T follicular helper cell (primary cell): ENCODE measurements around the gene KCNRG.
"Not testable (repeated sequence)": the region's sequence is repeated elsewhere in the genome, so short reads cannot be mapped to it uniquely, and the experiment has no call there.

ENCODE experiments used
- DNase-seq: peaks from one replicate; pipeline ENCODE4 v3.0.0-alpha.2; 2020; ENCODE audit warnings: low read depth
- total RNA-seq, 2 experiments: gene quantifications; one replicate each; lab custom pipeline; 2026; lab: John Stamatoyannopoulos, UW

KCNRG gene, protein sequence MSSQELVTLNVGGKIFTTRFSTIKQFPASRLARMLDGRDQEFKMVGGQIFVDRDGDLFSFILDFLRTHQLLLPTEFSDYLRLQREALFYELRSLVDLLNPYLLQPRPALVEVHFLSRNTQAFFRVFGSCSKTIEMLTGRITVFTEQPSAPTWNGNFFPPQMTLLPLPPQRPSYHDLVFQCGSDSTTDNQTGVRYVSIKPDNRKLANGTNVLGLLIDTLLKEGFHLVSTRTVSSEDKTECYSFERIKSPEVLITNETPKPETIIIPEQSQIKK
- 0.09 to 0.24 reads per million in 2 experiments for total RNA-seq

DNA sequence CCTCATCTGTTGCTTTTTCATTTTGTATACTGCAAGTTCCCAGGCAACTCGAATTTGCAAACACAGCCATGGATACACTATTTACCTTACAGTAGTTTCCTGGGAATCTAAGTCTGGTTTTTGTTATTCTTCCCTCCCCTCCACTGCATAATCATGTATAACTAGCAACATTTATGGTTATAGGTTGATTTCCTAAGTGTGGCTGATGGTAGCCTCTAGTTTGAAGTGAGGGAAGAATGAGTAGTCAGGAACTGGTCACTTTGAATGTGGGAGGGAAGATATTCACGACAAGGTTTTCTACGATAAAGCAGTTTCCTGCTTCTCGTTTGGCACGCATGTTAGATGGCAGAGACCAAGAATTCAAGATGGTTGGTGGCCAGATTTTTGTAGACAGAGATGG, at the start of gene KCNRG:
Gene KCNRG, plus strand, starts transcription at position 187 of the 400 bp plus-strand sequence. Its CDS starts 50 bp downstream, at position 237.
- DNase-seq, result no peak

DNA sequence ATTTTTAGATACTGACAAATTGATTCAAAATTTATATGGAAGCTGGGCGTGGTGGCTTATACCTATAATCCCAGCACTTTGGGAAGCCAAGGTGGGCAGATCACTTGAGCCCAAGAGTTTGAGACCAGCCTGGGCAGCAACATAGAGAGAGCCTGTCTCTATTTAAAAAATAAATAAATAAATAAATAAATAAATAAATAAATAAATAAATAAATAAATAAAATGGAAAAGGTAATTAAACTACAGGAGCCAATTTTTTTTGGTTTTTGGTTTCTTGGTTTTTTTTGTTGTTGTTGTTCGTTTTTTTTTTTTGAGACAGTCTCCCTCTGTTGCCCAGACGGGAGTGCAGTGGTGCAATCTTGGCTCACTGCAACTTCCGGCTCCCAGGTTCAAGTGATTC, 47.8 kb upstream of the KCNRG start:
- DNase-seq, result no peak

DNA sequence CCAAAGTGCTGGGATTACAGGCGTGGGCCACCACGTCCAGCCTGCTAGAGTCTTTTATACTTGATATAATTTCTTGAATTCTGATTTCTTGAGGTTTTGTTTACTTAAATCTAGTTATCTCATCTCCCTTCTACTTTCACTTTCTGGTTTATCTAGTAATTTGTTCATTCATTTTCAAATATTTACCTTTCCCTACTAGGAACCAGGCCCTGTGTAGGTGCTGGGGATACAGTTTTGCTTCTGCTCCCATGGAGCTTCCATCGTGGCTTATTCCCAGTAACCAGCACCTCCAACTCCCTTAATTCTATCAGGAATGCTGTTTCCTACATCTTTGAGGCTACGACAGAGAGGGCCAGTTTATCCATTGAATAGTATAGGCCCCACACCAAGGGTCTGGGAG, 42.5 kb upstream of the KCNRG start:
- no peak for DNase-seq

DNA sequence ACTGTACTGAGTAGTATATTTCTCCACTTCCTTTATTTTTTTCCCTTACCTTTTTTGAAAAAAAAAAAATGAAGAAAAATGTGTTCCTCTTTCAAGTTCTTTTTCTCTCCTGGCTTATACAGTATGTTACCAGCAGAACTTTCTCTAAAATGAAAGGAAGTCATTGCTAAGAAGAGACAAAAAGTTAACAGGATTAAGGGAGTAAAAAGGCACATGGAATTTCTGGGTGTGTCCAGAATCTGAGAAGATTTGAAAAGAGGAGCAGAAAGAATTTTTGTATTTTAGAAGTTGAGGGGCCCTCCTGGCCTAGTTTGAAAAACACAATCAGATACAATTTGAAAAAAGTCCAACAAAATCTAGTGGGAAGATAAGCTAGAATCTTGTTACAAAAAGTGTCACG, 39.4 kb upstream of the KCNRG start:
- DNase-seq, result no peak

DNA sequence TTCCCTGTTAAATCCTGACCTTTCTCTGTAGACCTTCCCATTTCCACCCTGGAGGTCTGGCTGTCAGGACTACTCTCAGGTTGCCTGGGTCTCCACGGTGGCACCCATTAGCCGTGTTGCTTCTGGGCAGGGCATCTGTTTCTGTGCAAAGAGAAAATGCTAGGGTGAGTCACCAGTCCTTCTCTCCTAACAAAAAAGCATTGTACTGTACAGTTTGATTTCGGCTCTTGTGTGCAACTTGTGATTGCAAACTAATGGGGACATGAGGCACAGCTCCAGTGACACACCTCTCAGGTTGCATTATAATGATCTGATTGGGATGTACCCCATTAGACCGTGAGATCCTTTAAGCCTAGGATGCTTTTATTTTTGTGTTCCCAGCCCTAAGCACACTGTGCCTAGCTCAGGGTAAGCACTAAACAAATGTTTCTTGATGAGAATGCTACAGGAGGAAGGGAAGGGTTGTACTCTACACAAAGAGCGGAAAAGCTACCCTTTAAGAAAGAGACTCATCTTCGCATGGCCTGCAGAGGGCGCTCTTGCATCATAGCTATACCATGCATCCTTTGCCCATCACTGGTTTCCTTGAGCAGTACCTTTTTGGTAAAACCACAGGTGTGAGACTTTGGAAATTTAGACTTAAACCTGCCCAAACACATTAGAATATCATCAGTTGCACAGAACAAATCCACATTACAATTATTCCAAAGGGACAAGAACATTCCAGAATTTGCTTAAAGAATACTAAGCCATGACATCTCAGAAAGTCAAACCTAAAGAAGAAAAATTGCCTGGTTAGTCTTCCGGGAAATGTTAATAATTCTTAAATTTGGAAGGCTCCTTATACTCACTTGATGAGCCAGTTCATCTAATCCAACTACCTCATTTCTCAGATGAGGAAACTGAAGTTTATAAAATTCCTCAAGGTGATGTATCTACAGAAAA, 38.7 kb upstream of the KCNRG start:
- DNase-seq, result peak; percentile 66

DNA sequence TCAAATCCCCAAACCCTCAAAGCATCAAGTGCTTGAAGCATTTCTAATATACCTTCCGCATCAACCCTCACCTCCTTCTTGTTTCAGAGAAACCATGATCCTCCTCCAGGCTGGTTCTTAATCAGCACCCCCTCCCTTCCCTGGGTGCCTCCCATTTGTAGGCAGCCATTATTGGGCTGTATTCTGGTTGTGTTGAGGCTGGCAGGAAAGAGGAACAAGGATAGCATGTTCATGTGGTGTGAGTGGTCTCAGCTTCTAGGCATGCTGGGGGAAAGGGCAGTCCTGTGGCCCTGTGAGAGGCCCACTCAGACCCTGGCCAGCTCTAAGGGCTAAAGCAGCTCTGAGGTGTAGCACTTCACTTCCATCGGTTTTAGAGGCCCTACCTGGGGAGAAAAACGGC, 37.3 kb upstream of the KCNRG start:
- DNase-seq, result no peak

DNA sequence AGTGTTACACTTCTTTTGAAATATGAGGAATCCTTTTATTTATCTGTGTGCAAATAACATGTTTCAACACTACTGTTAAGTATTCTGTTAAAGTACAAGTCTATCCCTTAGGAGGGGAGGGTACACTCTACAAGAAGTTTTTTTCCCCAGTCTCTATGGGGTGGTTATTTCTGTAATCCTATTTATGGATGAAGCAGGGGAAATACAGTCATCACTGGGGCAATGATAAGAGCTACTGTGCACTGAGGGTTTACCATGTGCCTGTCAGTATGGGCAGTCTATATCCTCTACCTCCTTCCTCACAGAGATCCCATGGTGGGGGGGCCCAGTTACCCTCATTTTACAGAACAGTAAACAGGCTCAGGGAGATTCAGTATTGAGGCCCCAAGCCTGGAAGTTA, 35.0 kb upstream of the KCNRG start:
- DNase-seq, result no peak

DNA sequence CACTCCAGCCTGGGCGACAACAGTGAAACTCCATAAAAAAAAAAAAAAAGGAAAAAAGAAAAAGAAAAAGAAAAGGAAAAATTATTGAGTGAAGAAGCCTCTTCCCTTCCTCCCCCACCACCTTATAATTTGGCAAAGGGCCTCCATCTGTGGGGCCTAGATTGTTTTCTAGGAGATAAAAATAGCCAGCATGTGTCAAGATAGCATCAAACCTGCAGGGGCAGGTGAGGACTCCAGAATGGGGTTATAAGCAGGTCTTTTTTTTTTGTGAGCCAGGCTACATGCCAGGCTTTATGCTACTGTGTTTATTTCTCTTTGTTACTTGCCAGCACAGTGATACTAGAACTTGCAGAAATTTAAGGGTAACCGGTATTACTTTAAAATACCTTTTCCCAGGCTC, 30.1 kb upstream of the KCNRG start:
- DNase-seq, result no peak

DNA sequence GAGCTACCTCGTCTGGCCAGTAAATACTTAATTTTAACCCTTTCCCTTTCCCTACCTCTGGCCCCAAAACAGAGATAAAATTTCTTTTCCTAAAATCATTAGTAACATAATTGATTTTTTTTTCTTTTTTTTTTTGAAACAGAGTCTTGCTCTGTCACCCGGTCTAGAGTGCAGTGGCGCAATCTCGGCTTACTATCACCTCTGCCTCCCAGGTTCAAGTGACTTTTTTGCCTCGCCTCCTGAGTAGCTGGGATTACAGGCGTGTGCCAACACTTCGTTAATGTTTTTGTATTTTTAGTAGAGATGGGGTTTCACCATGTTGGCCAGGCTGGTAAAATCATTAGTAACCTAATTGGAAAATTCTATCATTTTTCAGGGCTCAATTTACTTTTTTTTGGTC, 28.8 kb upstream of the KCNRG start:
- no peak for DNase-seq

DNA sequence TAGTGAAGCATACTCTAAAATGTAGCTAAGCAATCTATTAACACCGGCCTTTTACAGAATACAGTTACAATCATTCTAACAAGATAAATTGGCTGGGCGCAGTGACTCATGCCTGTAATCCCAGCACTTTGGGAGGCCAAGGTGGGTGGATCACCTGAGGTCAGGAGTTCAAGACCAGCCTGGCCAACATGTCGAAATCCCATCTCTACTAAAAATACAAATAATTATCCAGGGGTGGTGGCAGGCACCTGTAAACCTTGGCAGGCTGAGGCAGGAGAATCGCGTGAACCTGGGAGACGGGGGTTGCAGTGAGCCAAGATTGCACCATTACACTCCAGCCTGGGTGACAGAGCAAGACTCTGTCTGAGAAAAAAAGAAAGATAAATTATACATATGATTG, 24.6 kb upstream of the KCNRG start:
- not testable (repeated sequence) for DNase-seq

DNA sequence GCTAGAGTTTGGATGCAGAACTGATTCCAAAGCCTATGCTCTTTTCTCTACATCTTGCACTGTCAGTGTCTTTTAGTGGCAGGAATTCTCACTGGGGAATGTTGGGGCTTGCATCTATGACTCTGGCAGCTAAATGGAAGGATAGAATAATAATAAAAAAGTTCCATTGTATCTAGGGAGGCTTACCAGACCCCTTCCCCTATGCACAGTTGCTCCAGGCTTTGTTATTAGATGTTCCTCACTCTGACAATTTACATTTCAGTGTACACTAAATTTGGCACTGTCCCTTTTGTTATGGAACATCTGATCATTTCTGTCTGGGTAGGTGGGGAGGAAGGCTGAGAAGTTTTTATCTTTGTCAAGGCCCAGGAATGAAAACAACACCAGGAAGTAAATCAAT, 22.1 kb upstream of the KCNRG start:
- DNase-seq, result no peak

DNA sequence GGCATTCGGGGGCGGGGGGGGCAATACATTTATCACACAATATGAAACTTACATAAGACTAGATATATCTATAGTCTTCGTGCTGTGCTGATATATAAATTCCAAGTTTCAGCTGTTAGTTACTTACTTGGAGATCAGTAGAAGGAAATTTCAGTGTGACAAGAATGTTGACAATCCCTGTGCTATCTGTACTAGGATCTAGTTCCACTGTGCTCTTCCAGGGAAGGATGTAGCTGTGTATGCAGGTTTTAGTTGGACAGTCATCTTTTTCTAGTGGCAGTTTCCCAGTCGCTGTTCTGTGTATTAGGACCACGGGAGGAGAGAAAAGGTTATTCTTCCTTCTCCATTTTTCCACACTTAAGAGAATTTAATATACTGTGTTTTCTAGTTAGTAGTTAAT, 21.6 kb upstream of the KCNRG start:
- no peak for DNase-seq

DNA sequence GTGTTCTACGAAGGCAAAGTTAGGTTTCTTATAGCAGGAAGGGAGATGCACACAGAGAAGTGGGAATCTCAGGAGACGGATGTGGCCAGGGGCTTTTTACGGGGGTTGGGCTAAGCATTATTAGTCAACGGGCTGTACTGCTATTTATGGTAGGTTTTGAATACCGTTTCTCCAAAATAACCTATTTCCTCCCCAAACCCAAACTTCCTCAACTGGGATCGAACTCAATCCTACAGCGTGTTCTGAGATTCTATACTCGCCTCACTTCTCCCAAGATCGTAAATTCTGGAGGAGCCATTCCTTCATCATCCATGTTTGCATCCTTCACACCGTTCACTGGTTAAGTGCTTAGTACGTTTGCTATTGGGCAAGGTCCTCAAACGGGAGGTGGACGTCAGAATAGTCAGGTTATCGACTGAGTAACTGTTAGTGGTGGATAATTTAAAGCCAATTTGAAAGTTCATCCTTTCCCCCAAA, 19.6 kb upstream of the KCNRG start:
- no peak for DNase-seq

DNA sequence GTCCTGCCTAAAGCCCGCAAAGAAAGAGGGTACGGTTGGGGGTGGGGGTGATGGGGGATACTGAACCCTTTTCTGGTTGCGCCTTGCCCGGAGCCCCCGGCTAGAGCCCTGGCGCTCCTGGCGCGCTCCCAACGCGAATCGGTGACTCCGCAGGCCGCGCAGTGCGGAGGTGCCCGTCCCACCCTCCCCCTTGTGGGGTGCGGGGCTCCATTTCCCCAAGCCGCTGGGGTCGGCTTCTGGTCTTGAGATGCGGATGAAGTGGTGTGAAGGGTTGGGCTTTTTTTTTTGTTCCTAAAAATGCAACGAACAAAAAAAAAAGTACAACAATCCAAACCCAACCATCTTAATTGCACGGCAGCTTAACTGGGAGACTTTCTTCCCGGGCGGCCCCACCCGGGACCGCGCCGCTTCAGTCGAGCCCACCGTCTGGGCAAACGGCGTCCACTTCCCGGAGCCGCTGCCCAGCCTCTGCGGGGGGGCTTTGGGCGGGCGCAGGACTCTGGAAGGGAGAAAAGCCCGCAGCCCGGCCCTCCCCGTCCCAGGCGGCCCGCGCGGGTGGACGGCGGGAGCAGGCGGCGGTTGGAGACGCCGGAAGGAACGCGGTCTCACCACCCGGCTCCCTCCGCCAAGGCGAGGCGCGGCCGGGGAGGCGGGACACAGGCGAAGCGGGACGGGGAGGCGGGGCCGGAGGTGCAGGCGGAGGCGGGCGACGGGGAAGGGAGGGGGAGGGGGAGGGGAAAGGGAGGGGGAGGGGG, 18.9 kb upstream of the KCNRG start:
- peak; percentile 81 for DNase-seq

DNA sequence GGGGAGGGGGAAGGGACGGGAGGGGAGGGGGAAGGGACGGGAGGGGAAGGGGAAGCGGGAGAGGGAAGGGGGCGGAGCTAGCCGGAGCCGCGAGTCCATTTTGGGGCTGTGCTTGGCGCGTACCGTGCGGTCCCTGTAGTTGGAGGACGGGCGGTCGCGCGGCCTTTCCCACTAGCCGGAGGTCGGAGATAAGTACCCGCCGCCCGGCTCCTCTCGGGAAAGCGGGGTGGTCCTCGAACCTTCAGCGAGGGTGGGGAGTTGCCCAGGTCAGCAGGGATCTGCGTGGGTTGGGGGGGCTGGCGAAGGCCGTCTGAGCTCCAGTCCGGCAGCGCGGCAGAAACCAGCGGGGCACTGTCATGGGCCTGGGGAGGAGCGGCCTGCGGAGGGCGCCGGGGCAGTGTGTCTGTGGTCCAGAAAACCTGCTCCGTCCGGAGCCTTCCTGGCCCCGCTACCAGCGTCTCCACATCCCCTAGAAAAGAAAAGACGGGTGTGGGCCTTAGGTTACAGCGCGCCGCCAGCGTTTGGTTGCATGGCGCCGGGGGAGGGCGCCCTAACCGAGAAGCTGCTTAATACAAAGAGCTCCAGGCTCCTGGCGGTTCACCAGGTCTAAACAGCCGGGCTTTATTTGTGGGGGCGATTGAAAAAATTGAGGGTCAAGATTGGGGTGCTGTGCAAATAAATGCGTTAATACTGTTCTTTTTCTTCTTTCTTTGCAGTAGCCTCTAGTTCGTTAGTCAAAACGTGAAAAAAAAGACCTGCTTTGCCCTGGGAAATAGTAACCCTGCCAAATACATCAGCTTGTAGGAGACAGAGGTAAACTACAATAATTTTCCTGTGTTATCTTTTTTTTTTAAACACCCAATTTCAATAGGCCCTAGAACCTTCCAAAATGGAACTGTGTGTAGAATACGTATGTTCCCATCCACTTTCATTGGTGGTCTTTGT, 18.0 kb upstream of the KCNRG start, which contains the start of gene TRIM13:
Gene TRIM13, plus strand, starts transcription at position 92 of the 945 bp plus-strand sequence. CDS start 14,899 bp downstream, outside the sequence.
- peak; percentile 70 for DNase-seq

DNA sequence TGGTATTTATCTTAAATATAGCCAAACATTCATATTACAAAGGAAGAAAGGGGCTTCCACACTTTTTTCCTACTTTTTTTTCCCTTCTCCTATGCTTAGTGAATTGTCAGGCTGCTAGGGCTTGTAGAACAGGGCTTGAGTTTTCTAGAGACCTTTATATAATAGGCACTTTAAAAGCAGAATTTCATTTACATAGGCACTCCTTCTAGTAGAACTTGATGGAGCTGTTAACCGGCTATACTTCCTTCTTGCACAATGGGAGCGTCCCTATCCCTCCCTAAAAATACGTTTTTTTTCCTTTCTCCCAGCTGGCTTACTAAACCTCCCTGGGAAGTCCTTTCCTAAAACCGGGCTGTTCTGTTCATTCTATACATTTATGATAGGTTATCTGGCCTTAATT, 17.3 kb upstream of the KCNRG start:
- DNase-seq, result no peak

DNA sequence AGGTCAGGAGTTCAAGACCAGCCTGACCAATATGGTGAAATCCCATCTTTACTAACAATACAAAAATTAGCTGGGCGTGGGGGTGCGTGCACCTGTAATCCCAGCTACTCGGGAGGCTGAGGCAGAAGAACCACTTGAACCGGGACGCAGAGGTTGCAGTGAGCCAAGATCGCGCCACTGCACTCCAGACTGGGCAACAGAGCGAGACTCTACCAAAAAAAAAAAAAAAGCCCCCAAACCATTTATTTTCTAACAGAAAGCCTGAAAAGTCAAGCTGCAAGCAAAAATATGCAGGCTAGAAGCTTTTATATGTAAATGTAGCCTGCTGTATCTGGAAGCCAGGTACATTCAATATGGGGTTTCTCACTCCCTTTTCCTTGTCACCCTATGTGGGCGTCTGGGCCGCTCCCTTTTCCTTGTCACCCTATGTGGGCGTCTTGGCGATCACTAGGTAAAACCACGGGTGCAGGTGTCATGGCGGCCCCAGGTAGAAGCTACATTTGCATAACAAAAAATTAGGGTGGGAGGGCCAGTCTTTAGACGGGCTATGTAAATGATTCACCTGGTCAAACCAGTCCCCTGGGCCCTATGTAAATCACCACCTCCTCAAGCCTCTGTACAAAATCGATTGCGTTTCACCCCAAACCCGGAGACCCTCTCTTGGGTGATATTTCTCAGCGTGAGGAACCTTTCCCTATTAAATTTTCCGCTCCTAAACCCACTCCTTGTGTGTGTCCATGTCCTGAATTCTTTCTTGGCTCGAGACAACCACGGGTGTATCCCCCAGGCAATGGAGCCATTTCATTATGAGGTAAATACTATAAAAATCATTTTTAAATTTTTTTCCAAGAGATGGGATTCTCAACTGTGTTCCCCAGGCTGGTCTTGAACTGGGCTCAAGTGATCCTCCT, 16.3 kb upstream of the KCNRG start:
- DNase-seq, result no peak

DNA sequence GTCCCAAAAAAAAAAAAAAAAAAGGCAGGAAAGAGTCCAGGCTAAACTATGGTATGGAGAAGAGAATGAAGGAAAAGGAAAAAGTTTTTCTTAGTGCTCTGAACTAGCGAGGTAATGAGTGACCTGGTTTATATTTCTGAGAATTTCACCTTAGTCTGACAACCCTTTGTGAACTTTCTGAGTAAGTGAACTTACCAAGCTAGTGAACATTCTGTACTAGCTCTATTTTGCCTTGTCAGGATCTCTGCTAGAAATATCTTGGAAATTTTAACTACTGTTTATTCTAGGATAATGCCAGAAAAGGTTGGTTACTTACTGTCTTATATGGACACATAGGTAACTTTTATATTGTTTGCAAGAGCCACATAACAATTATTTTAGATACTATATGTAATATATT, 14.0 kb upstream of the KCNRG start:
- DNase-seq, result no peak

DNA sequence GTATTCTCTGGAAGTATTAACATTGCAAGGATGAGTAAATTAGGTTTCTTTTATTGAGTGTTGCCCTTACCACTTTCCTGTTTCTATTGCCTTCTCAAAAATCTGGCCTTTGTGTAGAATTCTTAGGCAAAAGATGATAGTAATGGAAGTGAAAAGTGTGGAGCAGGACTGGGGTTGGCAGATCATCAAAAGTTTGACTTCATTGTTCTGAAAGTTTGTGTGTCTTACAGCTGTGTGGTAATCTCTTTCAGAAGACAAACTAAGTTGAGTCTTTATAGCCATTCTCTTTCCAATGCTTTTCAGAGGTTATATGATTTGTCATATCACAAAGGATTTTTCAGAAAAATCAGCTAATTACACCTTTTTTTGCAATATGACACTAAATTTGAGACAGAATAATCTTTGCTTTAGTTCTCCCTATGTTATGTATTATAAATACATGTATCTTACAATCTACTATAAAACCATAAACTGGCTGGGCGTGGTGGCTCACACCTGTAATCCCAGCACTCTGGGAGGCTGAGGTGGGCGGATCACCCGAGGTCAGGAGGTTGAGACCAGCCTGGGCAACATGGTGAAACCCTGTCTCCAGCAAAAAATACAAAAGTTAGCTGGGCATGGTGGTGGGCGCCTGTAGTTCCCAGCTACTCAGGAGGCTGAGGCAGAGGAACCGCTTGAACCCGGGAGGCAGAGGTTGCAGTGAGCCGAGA, 8.7 kb upstream of the KCNRG start:
- DNase-seq, result no peak
